NCI-H146 treated with DMSO at 0.1 percent for 48 hours (cell line): Measurements from ENCODE around the gene TMEM187.

ENCODE experiments used
- DNase-seq: peaks from one replicate; lab custom pipeline; 2025; ENCODE audit not compliant: unreplicated experiment; lab: John Stamatoyannopoulos, UW

The TMEM187 gene

GRCh38 chrX:153953892-153954557 lies 18.5 kb upstream of the TMEM187 start:
- DNase-seq, result no peak

GRCh38 chrX:153954558-153955227 lies 17.9 kb upstream of the TMEM187 start:
- DNase-seq, result no peak

GRCh38 chrX:153955228-153955732 lies 17.3 kb upstream of the TMEM187 start:
- no peak for DNase-seq

- DNase-seq, result no peak
Measured at GRCh38 chrX:153956044-153956907, 16.3 kb upstream of the TMEM187 start.

GRCh38 chrX:153957224-153957623 lies 15.3 kb upstream of the TMEM187 start:
- no peak for DNase-seq

GRCh38 chrX:153958605-153959004 lies 13.9 kb upstream of the TMEM187 start:
- DNase-seq, result no peak

GRCh38 chrX:153959649-153960048 lies 12.9 kb upstream of the TMEM187 start:
- DNase-seq, result no peak

- DNase-seq, result no peak
Measured at GRCh38 chrX:153960077-153960476, 12.5 kb upstream of the TMEM187 start.

- no peak for DNase-seq
Measured at GRCh38 chrX:153960786-153961185, 11.8 kb upstream of the TMEM187 start.

- no peak for DNase-seq
Measured at GRCh38 chrX:153961292-153961691, 11.3 kb upstream of the TMEM187 start.

- DNase-seq, result no peak
Measured at GRCh38 chrX:153963546-153963945, 9.0 kb upstream of the TMEM187 start.

- DNase-seq, result no peak
Measured at GRCh38 chrX:153964105-153964504, 8.4 kb upstream of the TMEM187 start.

- no peak for DNase-seq
Measured at GRCh38 chrX:153965406-153965805, 7.1 kb upstream of the TMEM187 start.

GRCh38 chrX:153966283-153966688 lies 6.3 kb upstream of the TMEM187 start:
- DNase-seq, result no peak

GRCh38 chrX:153966841-153967535 lies 5.6 kb upstream of the TMEM187 start:
- DNase-seq, result no peak

GRCh38 chrX:153967536-153968224 lies 4.9 kb upstream of the TMEM187 start:
- no peak for DNase-seq

- DNase-seq, result no peak
Measured at GRCh38 chrX:153968255-153968654, 4.3 kb upstream of the TMEM187 start.

GRCh38 chrX:153968754-153969124 lies 3.8 kb upstream of the TMEM187 start:
- DNase-seq, result no peak

- DNase-seq, result no peak
Measured at GRCh38 chrX:153969125-153969903, 3.2 kb upstream of the TMEM187 start.

GRCh38 chrX:153969904-153970356 lies 2.6 kb upstream of the TMEM187 start:
- no peak for DNase-seq
